ENCODE data around the gene GMPPA. TPM values are rescaled to one million over a fixed set of nuclear protein-coding genes. Genes with fewer than 3 reads are reported as not detected.

GMPPA gene
- total and polyA plus RNA-seq, 8 donors, result 16.5 to 185 (median 32.5) TPM

DNA sequence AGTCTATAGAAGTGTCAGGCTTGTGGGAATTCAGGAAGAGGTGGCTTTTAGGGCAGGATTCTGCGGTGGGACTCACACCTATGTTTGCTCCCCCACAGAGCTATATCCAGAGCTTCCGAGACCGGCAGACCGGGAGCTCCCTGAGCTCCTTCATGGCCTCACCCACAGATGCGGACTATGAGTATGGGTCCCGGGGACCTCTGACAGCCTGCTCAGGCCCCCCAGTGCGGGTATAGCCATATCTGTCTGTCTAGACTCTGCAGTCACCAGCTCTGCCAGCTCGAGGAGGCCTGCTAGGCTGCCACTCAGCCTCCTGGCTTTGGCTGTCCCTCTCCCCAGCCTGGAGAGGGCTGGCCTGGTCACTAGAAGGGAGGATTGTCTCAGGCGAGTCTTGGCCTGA lies 50.9 kb downstream of the GMPPA start:
- WGBS, 5 donors, result 80 to 91% (median 85%) methylated on average over 6 to 9 of the region's 9 CpGs
- Histone ChIP-seq H3K36me3 (peaks cover 0 to 12% (median 2%) of the 10 kb centered on the region in 4 donors), H3K27me3 (peaks cover 0 to 46% (median 27%) of the 10 kb centered on the region in 3 donors), H3K9me3 (no peaks in the 10 kb centered on the region), H3K4me3 (no peak overlapping the region), H3K27ac (no peak overlapping the region), H3K4me1 (peaks cover 18 to 31% (median 26%) of the 10 kb centered on the region in 4 donors)
- intact Hi-C loops (cut with DNase I; ENCODE audit: low total_unique reads), result no loop called here
- no peak for TF ChIP-seq POLR2A (IDR thresholded peaks at IDR 0.05)
- no peak for TF ChIP-seq EP300 (IDR thresholded peaks at IDR 0.05)
- TF ChIP-seq, protein P1, sequence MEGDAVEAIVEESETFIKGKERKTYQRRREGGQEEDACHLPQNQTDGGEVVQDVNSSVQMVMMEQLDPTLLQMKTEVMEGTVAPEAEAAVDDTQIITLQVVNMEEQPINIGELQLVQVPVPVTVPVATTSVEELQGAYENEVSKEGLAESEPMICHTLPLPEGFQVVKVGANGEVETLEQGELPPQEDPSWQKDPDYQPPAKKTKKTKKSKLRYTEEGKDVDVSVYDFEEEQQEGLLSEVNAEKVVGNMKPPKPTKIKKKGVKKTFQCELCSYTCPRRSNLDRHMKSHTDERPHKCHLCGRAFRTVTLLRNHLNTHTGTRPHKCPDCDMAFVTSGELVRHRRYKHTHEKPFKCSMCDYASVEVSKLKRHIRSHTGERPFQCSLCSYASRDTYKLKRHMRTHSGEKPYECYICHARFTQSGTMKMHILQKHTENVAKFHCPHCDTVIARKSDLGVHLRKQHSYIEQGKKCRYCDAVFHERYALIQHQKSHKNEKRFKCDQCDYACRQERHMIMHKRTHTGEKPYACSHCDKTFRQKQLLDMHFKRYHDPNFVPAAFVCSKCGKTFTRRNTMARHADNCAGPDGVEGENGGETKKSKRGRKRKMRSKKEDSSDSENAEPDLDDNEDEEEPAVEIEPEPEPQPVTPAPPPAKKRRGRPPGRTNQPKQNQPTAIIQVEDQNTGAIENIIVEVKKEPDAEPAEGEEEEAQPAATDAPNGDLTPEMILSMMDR (IDR thresholded peaks at IDR 0.05), result no peak
- no peak for TF ChIP-seq POLR2AphosphoS5 (IDR thresholded peaks at IDR 0.05)
- DNase-seq, result no peak

DNA sequence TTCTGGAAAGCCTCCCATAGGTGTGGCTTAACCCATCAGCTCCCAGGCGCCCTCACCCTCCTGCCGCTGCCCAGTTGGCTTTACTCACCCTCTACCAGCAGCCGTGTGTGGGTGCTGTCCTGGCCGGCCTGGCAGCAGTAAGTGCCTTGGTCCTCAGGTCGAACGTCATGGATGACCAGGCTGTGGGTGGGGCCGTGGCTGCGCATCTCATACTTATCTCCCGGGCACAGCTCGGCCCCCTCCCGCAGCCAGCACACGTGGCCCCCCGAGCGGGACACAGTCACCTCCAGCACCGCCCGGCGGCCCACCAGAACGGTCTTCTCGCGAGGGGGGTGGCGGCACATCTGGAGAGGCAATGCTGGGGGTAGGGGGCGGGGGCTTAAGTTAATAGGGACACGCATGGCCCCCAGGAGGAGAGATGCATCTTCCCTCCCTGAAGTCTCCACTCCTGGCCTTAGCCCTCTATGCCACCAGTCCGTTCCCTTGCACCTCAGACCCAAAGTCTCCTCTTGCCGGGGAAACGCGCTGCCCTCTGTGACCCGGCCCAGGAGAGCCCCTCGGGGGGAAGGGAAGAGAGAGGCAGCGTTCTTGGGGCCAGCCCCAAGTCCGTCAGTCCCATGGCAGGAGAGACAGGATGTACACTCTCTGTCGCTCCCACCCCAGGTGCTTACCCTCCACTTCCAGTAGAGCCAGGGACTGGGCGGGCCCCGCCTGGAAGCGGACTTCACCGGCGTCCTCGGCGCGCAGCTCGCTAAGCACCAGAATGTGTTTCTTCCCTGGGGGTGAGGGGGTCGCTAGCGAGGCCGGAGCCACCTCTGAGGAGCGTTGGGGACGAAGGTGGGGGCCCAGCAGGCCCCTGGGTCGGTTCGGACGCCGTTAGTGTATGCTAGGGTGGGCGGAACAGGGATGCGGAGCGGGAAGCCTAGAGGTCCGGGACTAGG lies 53.0 kb downstream of the GMPPA start:
- Histone ChIP-seq H3K4me1 (peaks cover 15 to 28% (median 23%) of the 10 kb centered on the region in 4 donors), H3K9me3 (no peaks in the 10 kb centered on the region), H3K36me3 (peaks cover 0 to 23% (median 5%) of the 10 kb centered on the region in 4 donors), H3K27ac (peak overlapping the region in 3 of 5 donors; percentile 65 to 83 (median 77)), H3K4me3 (peak overlapping the region; percentile 58 to 62 (median 59)), H3K27me3 (peaks cover 0 to 46% (median 27%) of the 10 kb centered on the region in 3 donors)
- intact Hi-C loops (cut with DNase I; ENCODE audit: low total_unique reads), result no loop called here
- 3 to 9% (median 5%) methylated on average over 34 to 54 of the region's 54 CpGs for WGBS, 5 donors
- peak in 1 of 2 donors; percentile 76 for DNase-seq
- TF ChIP-seq POLR2A (IDR thresholded peaks at IDR 0.05) (no peak), EP300 (IDR thresholded peaks at IDR 0.05) (no peak), POLR2AphosphoS5 (IDR thresholded peaks at IDR 0.05) (no peak)
- TF ChIP-seq, protein P1 (IDR thresholded peaks at IDR 0.05), result no peak

DNA sequence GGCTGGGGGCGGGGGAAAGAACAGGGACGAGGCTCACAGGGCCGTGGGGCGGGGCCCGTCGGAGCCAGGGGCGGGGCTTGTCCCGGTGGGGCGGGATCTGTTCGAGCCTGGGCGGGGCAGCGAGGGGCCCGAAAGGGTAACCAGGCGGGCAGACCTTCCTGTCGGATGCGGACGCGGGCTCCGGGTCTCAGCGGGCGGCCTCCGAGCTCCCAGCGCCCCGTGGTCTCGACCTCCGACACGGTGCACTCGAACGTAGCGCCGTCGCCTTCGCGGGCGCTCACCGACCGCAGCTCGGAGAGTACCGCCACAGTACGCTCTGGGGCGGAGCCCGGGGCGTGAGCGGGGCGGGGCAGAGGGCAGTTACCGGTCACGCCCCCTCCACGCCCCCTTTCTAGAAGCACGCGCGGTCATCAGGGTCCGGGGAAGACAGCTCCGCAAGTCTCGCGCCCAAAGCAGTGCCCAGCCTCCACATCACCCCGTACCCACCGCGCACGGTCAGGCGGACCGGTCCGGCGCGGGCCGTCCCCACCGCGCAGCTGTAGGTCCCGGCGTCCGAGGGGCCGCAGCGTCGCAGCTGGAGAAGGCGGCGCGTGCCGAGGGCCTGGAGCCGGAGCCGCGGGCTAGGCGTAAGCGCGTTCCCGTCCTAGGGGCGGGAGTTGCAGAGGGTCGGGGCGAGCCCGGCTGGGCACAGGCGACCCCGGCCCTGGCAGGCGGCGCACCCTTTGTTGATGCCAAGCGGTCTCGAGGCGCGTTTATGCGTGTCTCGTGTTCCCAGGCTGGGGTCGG lies 53.9 kb downstream of the GMPPA start:
- Histone ChIP-seq H3K4me3 (peak overlapping the region; percentile 58 to 62 (median 59)), H3K27ac (peak overlapping the region; percentile 40 to 83 (median 65)), H3K9me3 (no peaks in the 10 kb centered on the region), H3K27me3 (peaks cover 0 to 43% (median 27%) of the 10 kb centered on the region in 3 donors), H3K36me3 (peaks cover 0 to 30% (median 5%) of the 10 kb centered on the region in 4 donors), H3K4me1 (peaks cover 15 to 28% (median 23%) of the 10 kb centered on the region in 4 donors)
- TF ChIP-seq POLR2AphosphoS5 (IDR thresholded peaks at IDR 0.05), result peak in 1 of 3 donors; percentile 68
- TF ChIP-seq EP300 (IDR thresholded peaks at IDR 0.05), result no peak
- WGBS, 5 donors, result 0 to 2% (median 1%) methylated on average over 20 to 99 of the region's 99 CpGs
- DNase-seq, result peak; percentile 89 to 95
- intact Hi-C loops (cut with DNase I; ENCODE audit: low total_unique reads), result no loop called here

DNA sequence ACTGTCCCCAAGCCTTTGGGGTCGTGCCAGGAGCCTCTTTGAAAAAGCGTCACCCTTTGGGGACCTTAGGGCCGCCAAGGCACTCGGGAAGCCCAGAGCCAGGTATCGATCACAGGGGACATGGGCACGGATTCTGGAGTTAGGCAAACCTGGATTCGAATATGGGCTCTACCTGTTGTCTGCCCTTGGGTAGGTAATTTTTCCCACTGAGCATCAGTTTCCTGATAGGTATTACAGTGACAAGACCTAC lies 54.4 kb downstream of the GMPPA start:
- peaks cover 0 to 35% (median 5%) of the 10 kb centered on the region in 4 donors for H3K36me3 ChIP-seq
- WGBS, 5 donors, result 28 to 38% (median 30%) methylated on average over 5 to 7 of the region's 7 CpGs

More for the DNA sequence above, 54.4 kb downstream of the GMPPA start:
- TF ChIP-seq POLR2A (IDR thresholded peaks at IDR 0.05), result no peak
- no peak for TF ChIP-seq EP300 (IDR thresholded peaks at IDR 0.05)
- TF ChIP-seq POLR2AphosphoS5 (IDR thresholded peaks at IDR 0.05), result no peak
- TF ChIP-seq, protein P1 (IDR thresholded peaks at IDR 0.05), result no peak
- Histone ChIP-seq H3K4me3 (peak overlapping the region; percentile 58 to 62 (median 59)), H3K27me3 (peaks cover 0 to 42% (median 27%) of the 10 kb centered on the region in 3 donors), H3K9me3 (no peaks in the 10 kb centered on the region), H3K4me1 (peaks cover 15 to 28% (median 23%) of the 10 kb centered on the region in 4 donors), H3K27ac (peak overlapping the region in 1 of 5 donors; percentile 83)
- DNase-seq, result no peak
- intact Hi-C loops (cut with DNase I; ENCODE audit: low total_unique reads), result no loop called here

Data from stomach (tissue), 9 donors.